ENCODE measurements around the gene KIF1C.
"Not testable (repeated sequence)": the region's sequence is repeated elsewhere in the genome, so short reads cannot be mapped to it uniquely, and the experiment has no call there.

KIF1C gene

GRCh38 chr17:5002121-5002788 lies 4.5 kb downstream of the KIF1C start:
- DNase-seq (ENCODE audit: low read depth in 2 of 2), result no peak

- no peak for DNase-seq (ENCODE audit: low read depth in 2 of 2)
These were observed 5.6 kb downstream of the KIF1C start for GRCh38 chr17:5003214-5003867.

- DNase-seq (ENCODE audit: low read depth in 2 of 2), result no peak
These were observed 14.2 kb downstream of the KIF1C start for GRCh38 chr17:5011928-5012327.

GRCh38 chr17:5014357-5014756 lies 16.6 kb downstream of the KIF1C start:
- no peak for DNase-seq (ENCODE audit: low read depth in 2 of 2)

GRCh38 chr17:5019475-5019956 lies 21.8 kb downstream of the KIF1C start:
- DNase-seq (ENCODE audit: low read depth in 2 of 2), result peak in 1 of 2 donors; percentile 44

DNA sequence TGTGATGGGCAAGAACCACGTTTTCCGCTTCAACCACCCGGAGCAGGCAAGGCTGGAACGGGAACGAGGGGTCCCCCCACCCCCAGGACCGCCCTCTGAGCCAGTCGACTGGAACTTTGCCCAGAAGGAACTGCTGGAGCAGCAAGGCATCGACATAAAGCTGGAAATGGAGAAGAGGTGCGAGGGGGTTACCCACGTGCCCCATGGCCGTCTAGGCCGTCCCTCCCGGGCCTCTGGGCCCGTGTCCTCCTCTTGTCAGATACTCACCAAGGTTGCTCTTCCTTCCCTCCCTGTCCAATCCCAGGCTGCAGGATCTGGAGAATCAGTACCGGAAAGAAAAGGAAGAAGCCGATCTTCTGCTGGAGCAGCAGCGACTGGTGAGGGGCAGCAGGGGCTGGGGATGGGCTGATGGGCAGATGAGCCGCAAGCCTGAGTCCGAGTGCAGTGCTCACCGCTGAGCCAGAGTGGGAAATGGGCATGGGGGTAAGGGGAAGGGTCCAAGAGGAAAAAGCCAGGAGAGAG lies 22.8 kb downstream of the KIF1C start:
- no peak for DNase-seq (ENCODE audit: low read depth in 2 of 2)

GRCh38 chr17:5022171-5022711 lies 24.5 kb downstream of the KIF1C start:
- DNase-seq (ENCODE audit: low read depth in 2 of 2), result no peak

DNA sequence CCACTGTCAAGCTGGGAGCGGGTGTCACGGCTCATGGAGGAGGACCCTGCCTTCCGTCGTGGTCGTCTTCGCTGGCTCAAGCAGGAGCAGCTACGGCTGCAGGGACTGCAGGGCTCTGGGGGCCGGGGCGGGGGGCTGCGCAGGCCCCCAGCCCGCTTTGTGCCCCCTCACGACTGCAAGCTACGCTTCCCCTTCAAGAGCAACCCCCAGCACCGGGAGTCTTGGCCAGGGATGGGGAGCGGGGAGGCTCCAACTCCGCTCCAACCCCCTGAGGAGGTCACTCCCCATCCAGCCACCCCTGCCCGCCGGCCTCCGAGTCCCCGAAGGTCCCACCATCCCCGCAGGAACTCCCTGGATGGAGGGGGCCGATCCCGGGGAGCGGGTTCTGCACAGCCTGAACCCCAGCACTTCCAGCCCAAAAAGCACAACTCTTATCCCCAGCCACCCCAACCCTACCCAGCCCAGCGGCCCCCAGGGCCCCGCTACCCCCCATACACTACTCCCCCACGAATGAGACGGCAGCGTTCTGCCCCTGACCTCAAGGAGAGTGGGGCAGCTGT lies 25.9 kb downstream of the KIF1C start:
- no peak for DNase-seq (ENCODE audit: low read depth in 2 of 2)

DNA sequence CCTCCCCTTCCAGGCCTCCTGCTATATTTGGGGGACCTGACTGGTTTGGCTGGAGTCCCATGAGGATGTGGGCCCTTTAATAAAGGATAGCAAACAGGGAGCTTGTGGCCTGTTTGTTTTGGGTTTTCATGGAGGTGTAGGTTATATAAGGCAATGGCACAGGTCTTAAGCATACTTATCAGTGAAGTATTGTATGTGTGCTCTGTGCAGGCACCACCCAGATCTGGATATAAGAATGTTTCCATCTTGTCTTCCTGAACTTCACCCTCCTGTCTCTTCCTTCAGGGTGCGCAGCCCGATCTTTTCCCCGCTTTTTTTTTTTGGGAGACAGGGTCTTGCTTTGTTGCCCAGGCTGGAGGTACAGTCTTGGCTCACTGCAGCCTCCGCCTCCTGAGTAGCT lies 26.9 kb downstream of the KIF1C start:
- DNase-seq (ENCODE audit: low read depth in 2 of 2), result no peak

- no peak for DNase-seq (ENCODE audit: low read depth in 2 of 2)
These were observed 29.5 kb downstream of the KIF1C start for GRCh38 chr17:5027299-5027698.

DNA sequence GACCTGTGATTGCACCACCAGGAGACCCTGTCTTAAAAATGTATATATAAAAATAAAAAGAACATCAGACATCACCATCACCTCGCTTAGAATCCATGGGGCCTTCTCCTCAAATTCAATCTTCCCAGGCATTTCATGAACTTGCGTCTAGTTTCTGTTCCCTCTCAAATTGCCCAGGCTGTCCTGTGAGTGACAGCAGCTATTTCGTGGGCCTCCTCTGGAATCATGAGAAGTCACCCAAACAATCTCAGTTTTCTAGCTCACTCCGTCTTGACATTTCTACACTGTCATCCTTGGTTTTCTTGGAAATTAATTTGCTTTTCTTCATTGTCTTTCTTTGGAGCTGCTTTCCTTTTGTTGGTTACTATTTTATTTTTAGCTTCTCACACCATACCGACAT lies 30.2 kb downstream of the KIF1C start:
- DNase-seq (ENCODE audit: low read depth in 2 of 2), result no peak

- DNase-seq (ENCODE audit: low read depth in 2 of 2), result not testable (repeated sequence)
These were observed 32.4 kb downstream of the KIF1C start for GRCh38 chr17:5030168-5030567.

GRCh38 chr17:5031365-5032082 lies 33.8 kb downstream of the KIF1C start:
- peak; percentile 75 to 76 for DNase-seq (ENCODE audit: low read depth in 2 of 2)

DNA sequence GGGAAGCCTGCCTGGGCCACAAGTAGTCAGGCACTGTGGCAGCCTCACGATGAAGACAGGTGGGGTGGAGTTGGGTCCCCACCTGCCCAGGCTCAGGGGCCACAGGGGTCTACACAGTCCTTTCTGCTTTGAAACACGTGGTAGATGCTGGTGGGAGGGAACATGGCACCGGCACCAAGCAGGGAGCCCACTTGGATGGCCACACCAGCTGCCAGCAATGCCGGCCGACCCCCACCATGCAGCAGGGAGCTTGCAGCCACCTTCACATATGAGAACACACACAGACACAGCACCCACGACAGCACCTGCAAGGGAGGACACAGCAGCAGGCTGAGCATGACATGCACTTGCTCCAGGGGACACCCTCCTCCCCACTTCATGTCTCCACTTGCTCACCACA lies 35.1 kb downstream of the KIF1C start:
- no peak for DNase-seq (ENCODE audit: low read depth in 2 of 2)

- no peak for DNase-seq (ENCODE audit: low read depth in 2 of 2)
These were observed 35.7 kb downstream of the KIF1C start for GRCh38 chr17:5033352-5034015.

DNA sequence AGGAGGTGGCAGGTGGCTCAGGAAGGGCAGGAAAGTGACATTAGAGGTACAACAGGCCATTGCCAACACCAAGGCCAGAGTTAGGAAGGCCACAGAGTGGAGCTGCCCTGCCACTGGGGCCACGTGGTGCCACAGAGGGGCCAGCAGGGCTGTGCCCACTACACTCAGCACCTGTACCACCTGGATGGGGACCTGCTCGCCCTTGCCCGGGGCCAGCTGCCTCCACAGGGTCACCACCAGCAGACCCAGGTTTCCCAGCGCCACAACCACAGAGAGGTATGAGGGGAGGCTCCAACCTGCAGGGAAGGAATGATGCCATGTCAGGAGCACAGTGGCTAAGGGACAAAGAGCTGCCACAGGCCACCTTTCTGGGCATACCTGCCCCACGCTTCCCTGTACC lies 36.3 kb downstream of the KIF1C start:
- no peak for DNase-seq (ENCODE audit: low read depth in 2 of 2)

GRCh38 chr17:5034651-5035050 lies 36.9 kb downstream of the KIF1C start:
- no peak for DNase-seq (ENCODE audit: low read depth in 2 of 2)

GRCh38 chr17:5035315-5035714 lies 37.6 kb downstream of the KIF1C start, which contains the start of gene SLC52A1:
Gene SLC52A1 (minus strand): TSS chr17:5035426. CDS start chr17:5034606, 820 bp downstream.
- no peak for DNase-seq (ENCODE audit: low read depth in 2 of 2)

- no peak for DNase-seq (ENCODE audit: low read depth in 2 of 2)
These were observed 44.6 kb downstream of the KIF1C start for GRCh38 chr17:5042157-5043022.

- no peak for DNase-seq (ENCODE audit: low read depth in 2 of 2)
These were observed 45.8 kb downstream of the KIF1C start for GRCh38 chr17:5043524-5043923.
